ENCODE results near the gene HSPG2. TPM values are rescaled to one million over a fixed set of nuclear protein-coding genes. Genes with fewer than 3 reads are reported as not detected.
A peak's percentile ranks its signal among the peaks of the same experiment; 100 is the strongest.

Gene HSPG2
- total and polyA plus RNA-seq, 9 of the 15 experiments (the other 6 are each of a cell fraction or from before 2014, with no cell fraction given), result 0.14 to 160 (median 15.7) TPM

GRCh38 chr1:21963477-21964217 lies 26.5 kb upstream of the HSPG2 start (continued):
- peak; percentile 84 for TF ChIP-seq ZNF24 (IDR thresholded peaks at IDR 0.05)
- TF ChIP-seq RBM34 (IDR thresholded peaks at IDR 0.05; ENCODE audit: borderline replicate concordance, insufficient read depth, low read length), result no peak
- TF ChIP-seq NR2F6 (CRISPR knock-in tag; IDR thresholded peaks at IDR 0.05), result no peak
- TF ChIP-seq HIVEP1 (CRISPR knock-in tag; IDR thresholded peaks at IDR 0.05), result no peak
- TF ChIP-seq ZBTB5 (IDR thresholded peaks at IDR 0.05), result no peak
- TF ChIP-seq, protein P1, sequence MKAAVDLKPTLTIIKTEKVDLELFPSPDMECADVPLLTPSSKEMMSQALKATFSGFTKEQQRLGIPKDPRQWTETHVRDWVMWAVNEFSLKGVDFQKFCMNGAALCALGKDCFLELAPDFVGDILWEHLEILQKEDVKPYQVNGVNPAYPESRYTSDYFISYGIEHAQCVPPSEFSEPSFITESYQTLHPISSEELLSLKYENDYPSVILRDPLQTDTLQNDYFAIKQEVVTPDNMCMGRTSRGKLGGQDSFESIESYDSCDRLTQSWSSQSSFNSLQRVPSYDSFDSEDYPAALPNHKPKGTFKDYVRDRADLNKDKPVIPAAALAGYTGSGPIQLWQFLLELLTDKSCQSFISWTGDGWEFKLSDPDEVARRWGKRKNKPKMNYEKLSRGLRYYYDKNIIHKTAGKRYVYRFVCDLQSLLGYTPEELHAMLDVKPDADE (conservative IDR thresholded peaks at IDR 0.05; ENCODE audit: control insufficient read depth, low read depth, low read length), result no peak
- no peak for TF ChIP-seq EZH2 (IDR thresholded peaks at IDR 0.05; ENCODE audit: borderline replicate concordance, low read depth, low read length)
- TF ChIP-seq ZNF263 (CRISPR knock-in tag; IDR thresholded peaks at IDR 0.05; ENCODE audit: borderline replicate concordance), result no peak
- no peak for TF ChIP-seq NFIC (IDR thresholded peaks at IDR 0.05)
- TF ChIP-seq GATAD2A (IDR thresholded peaks at IDR 0.05), result no peak
- no peak for TF ChIP-seq TAF7 (tag; IDR thresholded peaks at IDR 0.05)
- no peak for TF ChIP-seq ZNF311 (CRISPR knock-in tag; IDR thresholded peaks at IDR 0.05)
- TF ChIP-seq CBFA2T3 (IDR thresholded peaks at IDR 0.05), result no peak
- TF ChIP-seq ZBED1 (IDR thresholded peaks at IDR 0.05), result no peak
- no peak for TF ChIP-seq ELF4 (CRISPR knock-in tag; IDR thresholded peaks at IDR 0.05)
- TF ChIP-seq ELK3 (CRISPR knock-in tag; IDR thresholded peaks at IDR 0.05), result no peak
- no peak for TF ChIP-seq FIP1L1 (IDR thresholded peaks at IDR 0.05; ENCODE audit: low read depth, low read length, poor library complexity, severe bottlenecking)
- TF ChIP-seq TAL1 (IDR thresholded peaks at IDR 0.05), result no peak
- TF ChIP-seq KAT7 (CRISPR knock-in tag; IDR thresholded peaks at IDR 0.05; ENCODE audit: borderline replicate concordance), result no peak
- TF ChIP-seq SMAD4 (CRISPR knock-in tag; conservative IDR thresholded peaks at IDR 0.05), result 0 out of 2 replicates have a peak, but pooled peaks have one; percentile 34
- TF ChIP-seq ZC3H4 (CRISPR knock-in tag; IDR thresholded peaks at IDR 0.05; ENCODE audit: borderline replicate concordance), result no peak
- 0 out of 2 replicates have a peak, but pooled peaks have one; percentile 46 for TF ChIP-seq ZNF197 (CRISPR knock-in tag; IDR thresholded peaks at IDR 0.05; ENCODE audit: low read depth)
- no peak for TF ChIP-seq HDAC3 (IDR thresholded peaks at IDR 0.05; ENCODE audit: borderline replicate concordance, partially characterized antibody)
- TF ChIP-seq, protein P2, sequence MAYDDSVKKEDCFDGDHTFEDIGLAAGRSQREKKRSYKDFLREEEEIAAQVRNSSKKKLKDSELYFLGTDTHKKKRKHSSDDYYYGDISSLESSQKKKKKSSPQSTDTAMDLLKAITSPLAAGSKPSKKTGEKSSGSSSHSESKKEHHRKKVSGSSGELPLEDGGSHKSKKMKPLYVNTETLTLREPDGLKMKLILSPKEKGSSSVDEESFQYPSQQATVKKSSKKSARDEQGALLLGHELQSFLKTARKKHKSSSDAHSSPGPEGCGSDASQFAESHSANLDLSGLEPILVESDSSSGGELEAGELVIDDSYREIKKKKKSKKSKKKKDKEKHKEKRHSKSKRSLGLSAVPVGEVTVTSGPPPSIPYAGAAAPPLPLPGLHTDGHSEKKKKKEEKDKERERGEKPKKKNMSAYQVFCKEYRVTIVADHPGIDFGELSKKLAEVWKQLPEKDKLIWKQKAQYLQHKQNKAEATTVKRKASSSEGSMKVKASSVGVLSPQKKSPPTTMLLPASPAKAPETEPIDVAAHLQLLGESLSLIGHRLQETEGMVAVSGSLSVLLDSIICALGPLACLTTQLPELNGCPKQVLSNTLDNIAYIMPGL (CRISPR knock-in tag; IDR thresholded peaks at IDR 0.05), result no peak
- TF ChIP-seq PHTF2 (CRISPR knock-in tag; IDR thresholded peaks at IDR 0.05), result no peak
